ENCODE data around the gene GLI3.

GLI3 gene

GRCh38 chr7:42137941-42138340 lies 99.1 kb downstream of the GLI3 start:
- FAIRE-seq = no peak

GRCh38 chr7:42137431-42137830 lies 99.6 kb downstream of the GLI3 start:
- FAIRE-seq = no peak

- no peak for FAIRE-seq
These were observed 101.3 kb downstream of the GLI3 start for GRCh38 chr7:42135728-42136127.

- no peak for FAIRE-seq
These were observed 102.6 kb downstream of the GLI3 start for GRCh38 chr7:42134276-42134876.

- no peak for FAIRE-seq
These were observed 103.7 kb downstream of the GLI3 start for GRCh38 chr7:42133321-42133720.

GRCh38 chr7:42128703-42129102 lies 108.3 kb downstream of the GLI3 start:
- FAIRE-seq = no peak

GRCh38 chr7:42127232-42127622 lies 109.8 kb downstream of the GLI3 start:
- no peak for FAIRE-seq

- FAIRE-seq = no peak
These were observed 110.4 kb downstream of the GLI3 start for GRCh38 chr7:42126475-42127231.

GRCh38 chr7:42125321-42125720 lies 111.7 kb downstream of the GLI3 start:
- FAIRE-seq = no peak

- FAIRE-seq = no peak
These were observed 113.3 kb downstream of the GLI3 start for GRCh38 chr7:42123716-42124115.

GRCh38 chr7:42120191-42120590 lies 116.8 kb downstream of the GLI3 start:
- FAIRE-seq = no peak

- no peak for FAIRE-seq
These were observed 119.8 kb downstream of the GLI3 start for GRCh38 chr7:42117201-42117600.

- no peak for FAIRE-seq
These were observed 121.2 kb downstream of the GLI3 start for GRCh38 chr7:42115795-42116194.

- no peak for FAIRE-seq
These were observed 126.7 kb downstream of the GLI3 start for GRCh38 chr7:42110333-42110732.

- no peak for FAIRE-seq
These were observed 128.0 kb downstream of the GLI3 start for GRCh38 chr7:42108803-42109528.

- no peak for FAIRE-seq
These were observed 129.3 kb downstream of the GLI3 start for GRCh38 chr7:42107484-42108240.

- no peak for FAIRE-seq
These were observed 130.4 kb downstream of the GLI3 start for GRCh38 chr7:42106562-42106961.

- no peak for FAIRE-seq
These were observed 131.3 kb downstream of the GLI3 start for GRCh38 chr7:42105554-42106358.

- FAIRE-seq = no peak
These were observed 132.3 kb downstream of the GLI3 start for GRCh38 chr7:42104694-42105093.

- FAIRE-seq = no peak
These were observed 132.8 kb downstream of the GLI3 start for GRCh38 chr7:42104231-42104630.

- no peak for FAIRE-seq
These were observed 133.6 kb downstream of the GLI3 start for GRCh38 chr7:42103456-42103855.

- FAIRE-seq = no peak
These were observed 134.0 kb downstream of the GLI3 start for GRCh38 chr7:42103020-42103419.
